NCI-H1694 treated with DMSO at 0.1 percent for 48 hours (cell line): Measurements from ENCODE around the gene GJC1.

Experiments used
- DNase-seq: peaks from one replicate; lab custom pipeline; 2025; lab: John Stamatoyannopoulos, UW

The GJC1 gene

GRCh38 chr17:44829523-44830358 lies at the start of gene GJC1:
TSS of gene GJC1 (minus strand) at chr17:44830287. CDS start at chr17:44805817, 24,470 bp downstream.
- DNase-seq = no peak

- no peak for DNase-seq
These were observed 49.3 kb upstream of the GJC1 start for GRCh38 chr17:44879376-44879775.

GRCh38 chr17:44878627-44879221 lies 48.6 kb upstream of the GJC1 start:
- peak; percentile 39 for DNase-seq

- no peak for DNase-seq
These were observed 47.0 kb upstream of the GJC1 start for GRCh38 chr17:44877121-44877520.

- no peak for DNase-seq
These were observed 45.7 kb upstream of the GJC1 start for GRCh38 chr17:44875761-44876160.

- DNase-seq = peak; percentile 87
These were observed 42.2 kb upstream of the GJC1 start for GRCh38 chr17:44872131-44872768.

GRCh38 chr17:44871556-44871955 lies 41.5 kb upstream of the GJC1 start:
- no peak for DNase-seq

GRCh38 chr17:44867841-44868240 lies 37.8 kb upstream of the GJC1 start:
- DNase-seq = no peak

- DNase-seq = no peak
These were observed 35.8 kb upstream of the GJC1 start for GRCh38 chr17:44865931-44866330.

- peak; percentile 73 for DNase-seq
These were observed 35.2 kb upstream of the GJC1 start for GRCh38 chr17:44865231-44865660.

- no peak for DNase-seq
These were observed 34.7 kb upstream of the GJC1 start for GRCh38 chr17:44864831-44865230.

GRCh38 chr17:44863061-44863918 lies 33.2 kb upstream of the GJC1 start:
- no peak for DNase-seq

- DNase-seq = no peak
These were observed 32.3 kb upstream of the GJC1 start for GRCh38 chr17:44862278-44862914.

GRCh38 chr17:44859701-44860100 lies 29.6 kb upstream of the GJC1 start:
- no peak for DNase-seq

GRCh38 chr17:44854192-44854591 lies 24.1 kb upstream of the GJC1 start:
- no peak for DNase-seq

GRCh38 chr17:44850612-44851011 lies 20.5 kb upstream of the GJC1 start:
- DNase-seq = no peak

- DNase-seq = no peak
These were observed 19.9 kb upstream of the GJC1 start for GRCh38 chr17:44850025-44850424.

GRCh38 chr17:44848961-44849489 lies 18.9 kb upstream of the GJC1 start:
- no peak for DNase-seq

- no peak for DNase-seq
These were observed 18.2 kb upstream of the GJC1 start for GRCh38 chr17:44848257-44848795.

- DNase-seq = no peak
These were observed 17.5 kb upstream of the GJC1 start, which contains the start of gene HIGD1B for GRCh38 chr17:44847586-44847985. TSS of gene HIGD1B (plus strand) at chr17:44847883. CDS start at chr17:44848153, 270 bp downstream.

- no peak for DNase-seq
These were observed 16.1 kb upstream of the GJC1 start for GRCh38 chr17:44846206-44846605.
